GM23248 (cell line): ENCODE measurements around the gene SRSF8. TPM values are rescaled to one million over a fixed set of nuclear protein-coding genes. Genes with fewer than 3 reads are reported as not detected.
"Not testable (repeated sequence)": the region's sequence is repeated elsewhere in the genome, so short reads cannot be mapped to it uniquely, and the experiment has no call there.

ENCODE experiments used
- DNase-seq: peaks from one replicate; pipeline ENCODE4 v3.0.0-alpha.2; 2015
- H2AFZ ChIP-seq: fragments of 200-600 bp; sonication (generic); 2 replicates; pipeline ENCODE4 v1.6.1; 2016; ENCODE audit warnings: antibody characterized with exemption
- H3F3A ChIP-seq: fragments of 200-600 bp; sonication (generic); 2 replicates; pipeline ENCODE4 v1.6.1; 2016; ENCODE audit warnings: mild to moderate bottlenecking, antibody characterized with exemption, mixed run types; ENCODE audit not compliant: insufficient read depth
- H3K27ac ChIP-seq: fragments of 200-600 bp; sonication (generic); 2 replicates; pipeline ENCODE4 v1.5.1; 2016; ENCODE audit warnings: mild to moderate bottlenecking
- H3K27me3 ChIP-seq: fragments of 200-600 bp; sonication (generic); replicated peaks from 2 replicates; pipeline ENCODE4 v1.6.1; 2016; ENCODE audit warnings: mild to moderate bottlenecking; ENCODE audit not compliant: insufficient read depth
- H3K36me3 ChIP-seq: fragments of 200-600 bp; sonication (generic); 2 replicates; pipeline ENCODE4 v1.6.1; 2016; ENCODE audit warnings: low read depth, mild to moderate bottlenecking
- H3K4me1 ChIP-seq: fragments of 200-600 bp; sonication (generic); 2 replicates; pipeline ENCODE4 v1.6.1; 2016; ENCODE audit warnings: mild to moderate bottlenecking; ENCODE audit not compliant: insufficient read depth
- H3K4me2 ChIP-seq: fragments of 200-600 bp; sonication (generic); one replicate; pipeline ENCODE4 v1.6.1; 2016; ENCODE audit warnings: mild to moderate bottlenecking; ENCODE audit not compliant: unreplicated experiment
- H3K4me3 ChIP-seq: fragments of 200-600 bp; sonication (generic); 2 replicates; pipeline ENCODE4 v1.5.1; 2016; ENCODE audit warnings: mild to moderate bottlenecking
- H3K79me2 ChIP-seq: fragments of 200-600 bp; sonication (generic); 2 replicates; pipeline ENCODE4 v1.6.1; 2016; ENCODE audit warnings: mild to moderate bottlenecking; ENCODE audit not compliant: insufficient read depth
- H3K9ac ChIP-seq: fragments of 200-600 bp; sonication (generic); 2 replicates; pipeline ENCODE4 v1.6.1; 2016; ENCODE audit warnings: mild to moderate bottlenecking
- H3K9me2 ChIP-seq: fragments of 200-600 bp; sonication (generic); 2 replicates; pipeline ENCODE4 v1.6.1; 2016; ENCODE audit warnings: mixed run types, mild to moderate bottlenecking, moderate library complexity; ENCODE audit not compliant: insufficient read depth
- H3K9me3 ChIP-seq: fragments of 200-600 bp; sonication (generic); one replicate; pipeline ENCODE4 v1.6.1; 2017; ENCODE audit warnings: low read depth
- H4K20me1 ChIP-seq: fragments of 200-600 bp; sonication (generic); 2 replicates; pipeline ENCODE4 v1.6.0; 2016; ENCODE audit not compliant: insufficient read depth
- EZH2 ChIP-seq: fragments of 200-600 bp; sonication (generic); IDR thresholded peaks from 2 replicates; pipeline ENCODE4 v1.6.1; 2018; ENCODE audit warnings: antibody characterized with exemption, mild to moderate bottlenecking; ENCODE audit not compliant: insufficient read depth, poor library complexity, severe bottlenecking
- EZH2phosphoT487 ChIP-seq: fragments of 200-600 bp; sonication (generic); IDR thresholded peaks from 2 replicates; pipeline ENCODE4 v1.6.1; 2018; ENCODE audit warnings: antibody characterized with exemption, moderate library complexity, mild to moderate bottlenecking, low read depth; ENCODE audit not compliant: insufficient read depth
- WGBS, 2 experiments: methylation state at CpG; one replicate each; pipeline ENCODE4 v1.1.6; 2015 to 2017; ENCODE audit warnings: low lambda C conversion rate in 2 of 2, low coverage in 1 of 2; ENCODE audit errors: missing lambda C conversion rate in 2 of 2; 5-methylcytosine and 5-hydroxymethylcytosine counted together
- in situ Hi-C: fragments of 300-500 bp; cut with MboI; formaldehyde crosslinking; loops from 2 replicates; pipeline ENCODE4 v1.15.0; 2020
- polyA plus RNA-seq: library from polyadenylated mRNA; unstranded; fragments of >200 nt; fragmentation: Nextera tagmentation; extraction: Ambion mirVana; gene quantifications from 2 replicates; pipeline ENCODE4 v1.2.1, GENCODE V29; 2016
- total RNA-seq: library from RNA; depleted of rRNA; stranded (reverse); fragments of >200 nt; shearing (Covaris generic); gene quantifications from 2 replicates; pipeline ENCODE4 v1.2.3, GENCODE V29; 2014

SRSF8 gene
- total and polyA plus RNA-seq, 2 experiments from 2014 or later, result 14.8 to 39.4 TPM

- Histone ChIP-seq H3K79me2 (no peaks in the 10 kb centered on the region), H3K4me1 (no peaks in the 10 kb centered on the region), H3K4me2 (no peak overlapping the region), H4K20me1 (no peaks in the 10 kb centered on the region), H3K27me3 (peaks cover 49% of the 10 kb centered on the region), H3K4me3 (no peak overlapping the region), H3F3A (no peaks in the 10 kb centered on the region), H3K9me3 (no peaks in the 10 kb centered on the region), H3K27ac (no peak overlapping the region), H3K9me2 (no peaks in the 10 kb centered on the region), H3K36me3 (no peaks in the 10 kb centered on the region), H3K9ac (no peak overlapping the region), H2AFZ (no peak overlapping the region)
- no peak for DNase-seq
- WGBS, 2 experiments, result 54 to 55% methylated on average over 4 of the region's 4 CpGs
- in situ Hi-C loops, result no loop called here
- no peak for TF ChIP-seq EZH2phosphoT487
- TF ChIP-seq EZH2, result no peak
Observed at GRCh38 chr11:95044010-95044409, 22.7 kb upstream of the SRSF8 start.

GRCh38 chr11:95045812-95046211 is 20.9 kb upstream of the SRSF8 start:
- H3K4me2 ChIP-seq, result no peak overlapping the region
- H4K20me1 ChIP-seq, result no peaks in the 10 kb centered on the region
- no peak for TF ChIP-seq EZH2phosphoT487
- no peak for TF ChIP-seq EZH2
- no peaks in the 10 kb centered on the region for H3K79me2 ChIP-seq
- H3K4me1 ChIP-seq, result no peaks in the 10 kb centered on the region
- H3F3A ChIP-seq, result no peaks in the 10 kb centered on the region
- H3K36me3 ChIP-seq, result no peaks in the 10 kb centered on the region
- no peak overlapping the region for H2AFZ ChIP-seq
- in situ Hi-C loops, result no loop called here
- H3K9ac ChIP-seq, result no peak overlapping the region
- no peak for DNase-seq
- no peaks in the 10 kb centered on the region for H3K9me3 ChIP-seq
- no peaks in the 10 kb centered on the region for H3K9me2 ChIP-seq
- no peak overlapping the region for H3K27ac ChIP-seq
- H3K27me3 ChIP-seq, result peaks cover 50% of the 10 kb centered on the region
- H3K4me3 ChIP-seq, result no peak overlapping the region

- 30 to 32% methylated on average over 3 of the region's 3 CpGs for WGBS, 2 experiments
Observed at GRCh38 chr11:95049122-95049521, 17.6 kb upstream of the SRSF8 start, which contains the start of gene KDM4F. TSS of gene KDM4F (plus strand) at chr11:95049422.

GRCh38 chr11:95050595-95051202 is 16.0 kb upstream of the SRSF8 start:
- Histone ChIP-seq H3K9me2 (no peaks in the 10 kb centered on the region), H3K9me3 (no peaks in the 10 kb centered on the region), H3K4me1 (no peaks in the 10 kb centered on the region), H3K79me2 (no peaks in the 10 kb centered on the region), H3K9ac (no peak overlapping the region), H3K27me3 (peaks cover 34% of the 10 kb centered on the region), H2AFZ (no peak overlapping the region), H3K36me3 (no peaks in the 10 kb centered on the region), H3K4me2 (no peak overlapping the region), H4K20me1 (no peaks in the 10 kb centered on the region), H3K27ac (no peak overlapping the region), H3F3A (no peaks in the 10 kb centered on the region), H3K4me3 (no peak overlapping the region)
- no peak for DNase-seq
- WGBS, 2 experiments, result 75 to 79% methylated on average over 21 to 22 of the region's 22 CpGs
- in situ Hi-C loops, result no loop called here
- TF ChIP-seq EZH2phosphoT487 (no peak), EZH2 (no peak)

More at GRCh38 chr11:95049122-95049521, 17.6 kb upstream of the SRSF8 start, which contains the start of gene KDM4F:
- H3F3A ChIP-seq, H3K9me2 ChIP-seq, H3K9me3 ChIP-seq, DNase-seq, in situ Hi-C loops, H3K79me2 ChIP-seq, H3K4me1 ChIP-seq, H3K36me3 ChIP-seq, H3K4me2 ChIP-seq, H4K20me1 ChIP-seq, H2AFZ ChIP-seq, H3K9ac ChIP-seq, H3K4me3 ChIP-seq, H3K27ac ChIP-seq: not testable (repeated sequence)
- H3K27me3 ChIP-seq, result peaks cover 34% of the 10 kb centered on the region

- Histone ChIP-seq H3K4me1 (no peaks in the 10 kb centered on the region), H3K27me3 (peaks cover 19% of the 10 kb centered on the region), H3K79me2 (no peaks in the 10 kb centered on the region), H3K27ac (no peak overlapping the region), H3K36me3 (no peaks in the 10 kb centered on the region), H3K4me3 (no peak overlapping the region), H2AFZ (no peak overlapping the region), H3K9ac (no peak overlapping the region), H4K20me1 (no peaks in the 10 kb centered on the region), H3K9me2 (no peaks in the 10 kb centered on the region), H3F3A (no peaks in the 10 kb centered on the region), H3K4me2 (no peak overlapping the region), H3K9me3 (no peaks in the 10 kb centered on the region)
- no peak for DNase-seq
- TF ChIP-seq EZH2, result no peak
- no peak for TF ChIP-seq EZH2phosphoT487
- in situ Hi-C loops, result no loop called here
- WGBS, 2 experiments, result 48 to 49% methylated on average over 2 of the region's 2 CpGs
Observed at GRCh38 chr11:95054356-95054755, 12.4 kb upstream of the SRSF8 start.
